T-helper 9 cell (primary cell): ENCODE data around the gene KLK3.

ENCODE experiments used
- DNase-seq: peaks from one replicate; pipeline ENCODE4 v3.0.0-alpha.2; 2020

KLK3 gene

GRCh38 chr19:50908336-50908735, 53.6 kb downstream of the KLK3 start:
- no peak for DNase-seq

- no peak for DNase-seq
Observed at GRCh38 chr19:50909240-50910070, 54.7 kb downstream of the KLK3 start.
